Measurements from ENCODE around the gene USP31.
A peak's percentile ranks its signal among the peaks of the same experiment; 100 is the strongest.

The USP31 gene, protein sequence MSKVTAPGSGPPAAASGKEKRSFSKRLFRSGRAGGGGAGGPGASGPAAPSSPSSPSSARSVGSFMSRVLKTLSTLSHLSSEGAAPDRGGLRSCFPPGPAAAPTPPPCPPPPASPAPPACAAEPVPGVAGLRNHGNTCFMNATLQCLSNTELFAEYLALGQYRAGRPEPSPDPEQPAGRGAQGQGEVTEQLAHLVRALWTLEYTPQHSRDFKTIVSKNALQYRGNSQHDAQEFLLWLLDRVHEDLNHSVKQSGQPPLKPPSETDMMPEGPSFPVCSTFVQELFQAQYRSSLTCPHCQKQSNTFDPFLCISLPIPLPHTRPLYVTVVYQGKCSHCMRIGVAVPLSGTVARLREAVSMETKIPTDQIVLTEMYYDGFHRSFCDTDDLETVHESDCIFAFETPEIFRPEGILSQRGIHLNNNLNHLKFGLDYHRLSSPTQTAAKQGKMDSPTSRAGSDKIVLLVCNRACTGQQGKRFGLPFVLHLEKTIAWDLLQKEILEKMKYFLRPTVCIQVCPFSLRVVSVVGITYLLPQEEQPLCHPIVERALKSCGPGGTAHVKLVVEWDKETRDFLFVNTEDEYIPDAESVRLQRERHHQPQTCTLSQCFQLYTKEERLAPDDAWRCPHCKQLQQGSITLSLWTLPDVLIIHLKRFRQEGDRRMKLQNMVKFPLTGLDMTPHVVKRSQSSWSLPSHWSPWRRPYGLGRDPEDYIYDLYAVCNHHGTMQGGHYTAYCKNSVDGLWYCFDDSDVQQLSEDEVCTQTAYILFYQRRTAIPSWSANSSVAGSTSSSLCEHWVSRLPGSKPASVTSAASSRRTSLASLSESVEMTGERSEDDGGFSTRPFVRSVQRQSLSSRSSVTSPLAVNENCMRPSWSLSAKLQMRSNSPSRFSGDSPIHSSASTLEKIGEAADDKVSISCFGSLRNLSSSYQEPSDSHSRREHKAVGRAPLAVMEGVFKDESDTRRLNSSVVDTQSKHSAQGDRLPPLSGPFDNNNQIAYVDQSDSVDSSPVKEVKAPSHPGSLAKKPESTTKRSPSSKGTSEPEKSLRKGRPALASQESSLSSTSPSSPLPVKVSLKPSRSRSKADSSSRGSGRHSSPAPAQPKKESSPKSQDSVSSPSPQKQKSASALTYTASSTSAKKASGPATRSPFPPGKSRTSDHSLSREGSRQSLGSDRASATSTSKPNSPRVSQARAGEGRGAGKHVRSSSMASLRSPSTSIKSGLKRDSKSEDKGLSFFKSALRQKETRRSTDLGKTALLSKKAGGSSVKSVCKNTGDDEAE (N-terminal part only)

DNA sequence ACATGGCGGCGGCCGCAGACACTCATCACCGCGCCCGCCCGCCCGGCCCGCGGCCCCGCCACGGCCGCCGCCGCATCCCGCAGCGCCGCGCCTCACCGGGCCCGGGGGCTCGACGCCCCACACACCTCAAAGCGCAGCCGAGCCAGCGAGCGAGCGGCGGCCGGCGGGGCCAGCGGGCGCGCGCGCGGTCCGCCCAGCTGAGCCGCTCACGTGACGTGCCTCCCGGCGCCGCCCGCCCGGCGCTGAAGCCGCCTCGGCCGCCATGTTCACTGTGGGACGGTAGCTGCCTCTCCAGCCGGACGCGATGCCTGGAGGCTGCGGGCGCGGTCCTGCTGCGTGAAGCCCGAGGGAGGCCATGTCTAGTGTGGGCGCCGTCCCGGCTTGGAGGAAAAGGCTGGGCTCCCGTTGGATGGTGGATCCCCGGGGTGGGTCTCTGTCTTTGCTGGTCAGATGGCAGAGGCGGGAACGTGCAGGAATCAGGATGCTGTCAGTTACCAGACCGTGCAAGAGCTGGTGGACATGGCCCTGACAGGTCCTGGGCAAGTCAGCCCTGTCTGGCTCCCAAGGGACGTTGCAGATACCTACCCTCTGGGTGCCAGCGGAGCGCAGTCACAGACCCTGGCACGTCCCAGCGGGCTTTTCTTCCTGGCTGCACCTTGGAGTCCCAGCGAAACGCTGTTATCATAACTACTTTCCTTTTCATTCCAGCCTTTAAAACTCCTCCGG, at the start of gene USP31:
Gene USP31, minus strand, starts transcription at position 186 of the 726 bp plus-strand sequence. Its CDS starts 182 bp downstream, at position 4.
- no peaks in the 10 kb centered on the region for H3K36me3 ChIP-seq (ENCODE audit: control insufficient read depth in 5 of 5, insufficient read depth in 5 of 5, low read length in 5 of 5)
- peaks cover 4 to 36% (median 28%) of the 10 kb centered on the region in 5 donors for H3K4me1 ChIP-seq (ENCODE audit: control insufficient read depth in 5 of 5, insufficient read depth in 5 of 5, low read length in 5 of 5)
- H3K27ac ChIP-seq (ENCODE audit: low read depth, low read length), result peak within 1 kb of the TSS; percentile 50
- peaks cover 0 to 3% (median 0%) of the 10 kb centered on the region in 5 donors for H3K27me3 ChIP-seq (ENCODE audit: control insufficient read depth in 5 of 5, insufficient read depth in 4 of 5, low read length in 5 of 5)
- peak within 1 kb of the TSS in 4 of 5 donors; percentile 57 to 77 (median 71) for H3K9ac ChIP-seq (ENCODE audit: low read length in 5 of 5)
- H3K9me3 ChIP-seq (ENCODE audit: control insufficient read depth in 5 of 5, low read length in 5 of 5), result no peaks in the 10 kb centered on the region
- peak within 1 kb of the TSS; percentile 75 to 84 (median 79) for H3K4me3 ChIP-seq (ENCODE audit: low read depth in 1 of 5, low read length in 5 of 5)

GRCh38 chr16:23196539-23196938, 47.3 kb upstream of the USP31 start:
- no peaks in the 10 kb centered on the region for H3K27me3 ChIP-seq (ENCODE audit: control insufficient read depth in 5 of 5, insufficient read depth in 4 of 5, low read length in 5 of 5)

GRCh38 chr16:23195366-23195978, 46.2 kb upstream of the USP31 start:
- Histone ChIP-seq H3K36me3 (ENCODE audit: control insufficient read depth in 5 of 5, insufficient read depth in 5 of 5, low read length in 5 of 5) (no peaks in the 10 kb centered on the region), H3K9me3 (ENCODE audit: control insufficient read depth in 5 of 5, low read length in 5 of 5) (no peaks in the 10 kb centered on the region), H3K4me1 (ENCODE audit: control insufficient read depth in 5 of 5, insufficient read depth in 5 of 5, low read length in 5 of 5) (peaks cover 0 to 21% (median 15%) of the 10 kb centered on the region in 5 donors), H3K4me3 (ENCODE audit: low read depth in 1 of 5, low read length in 5 of 5) (no peak overlapping the region), H3K9ac (ENCODE audit: low read length in 5 of 5) (peak overlapping the region in 1 of 5 donors; percentile 35), H3K27ac (ENCODE audit: low read depth, low read length) (no peak overlapping the region), H3K27me3 (ENCODE audit: control insufficient read depth in 5 of 5, insufficient read depth in 4 of 5, low read length in 5 of 5) (no peaks in the 10 kb centered on the region)

More at GRCh38 chr16:23196539-23196938, 47.3 kb upstream of the USP31 start:
- no peaks in the 10 kb centered on the region for H3K9me3 ChIP-seq (ENCODE audit: control insufficient read depth in 5 of 5, low read length in 5 of 5)
- H3K4me1 ChIP-seq (ENCODE audit: control insufficient read depth in 5 of 5, insufficient read depth in 5 of 5, low read length in 5 of 5), result peaks cover 0 to 21% (median 15%) of the 10 kb centered on the region in 5 donors
- no peak overlapping the region for H3K27ac ChIP-seq (ENCODE audit: low read depth, low read length)
- H3K4me3 ChIP-seq (ENCODE audit: low read depth in 1 of 5, low read length in 5 of 5), result no peak overlapping the region
- H3K36me3 ChIP-seq (ENCODE audit: control insufficient read depth in 5 of 5, insufficient read depth in 5 of 5, low read length in 5 of 5), result no peaks in the 10 kb centered on the region
- H3K9ac ChIP-seq (ENCODE audit: low read length in 5 of 5), result no peak overlapping the region

DNA sequence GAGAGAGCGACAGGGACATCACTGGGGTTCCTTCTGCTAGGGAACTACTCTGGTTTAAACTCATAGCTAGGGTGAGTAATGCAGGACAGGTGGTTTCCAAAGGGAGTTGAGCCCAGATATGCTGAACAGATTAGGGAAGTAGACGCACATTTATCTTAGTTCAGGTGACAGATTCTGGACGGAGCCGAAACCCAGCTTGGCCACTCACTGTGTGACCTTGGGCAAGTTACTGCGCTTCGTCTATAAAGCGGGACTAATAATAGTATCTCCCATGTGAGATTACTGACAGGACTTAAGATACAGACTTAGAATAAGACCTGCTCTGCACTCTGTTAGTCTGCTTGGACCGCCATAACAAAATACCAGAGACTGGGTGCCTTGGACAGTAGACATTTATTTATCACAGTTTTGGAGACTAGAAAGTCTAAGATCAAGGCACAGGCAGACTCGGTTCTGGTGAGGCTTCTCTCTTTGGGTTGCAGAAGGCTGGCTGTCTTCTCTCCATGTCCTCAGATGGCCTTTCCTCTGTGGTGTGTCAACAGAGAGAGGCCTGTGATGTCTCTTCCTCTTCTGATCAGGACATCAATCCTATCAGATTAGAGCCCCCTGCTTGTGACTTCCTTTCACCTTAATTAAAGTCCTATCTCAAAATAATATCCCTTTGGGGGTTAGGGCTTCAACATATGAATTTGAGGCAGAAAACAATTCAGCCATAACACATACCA, 45.4 kb upstream of the USP31 start:
- Histone ChIP-seq H3K36me3 (ENCODE audit: control insufficient read depth in 5 of 5, insufficient read depth in 5 of 5, low read length in 5 of 5) (no peaks in the 10 kb centered on the region), H3K27me3 (ENCODE audit: control insufficient read depth in 5 of 5, insufficient read depth in 4 of 5, low read length in 5 of 5) (no peaks in the 10 kb centered on the region), H3K9me3 (ENCODE audit: control insufficient read depth in 5 of 5, low read length in 5 of 5) (no peaks in the 10 kb centered on the region), H3K9ac (ENCODE audit: low read length in 5 of 5) (peak overlapping the region in 2 of 5 donors; percentile 35 to 53), H3K27ac (ENCODE audit: low read depth, low read length) (no peak overlapping the region), H3K4me1 (ENCODE audit: control insufficient read depth in 5 of 5, insufficient read depth in 5 of 5, low read length in 5 of 5) (peaks cover 0 to 21% (median 15%) of the 10 kb centered on the region in 5 donors), H3K4me3 (ENCODE audit: low read depth in 1 of 5, low read length in 5 of 5) (no peak overlapping the region)

- H3K27me3 ChIP-seq (ENCODE audit: control insufficient read depth in 5 of 5, insufficient read depth in 4 of 5, low read length in 5 of 5), result peaks cover 6 to 18% (median 14%) of the 10 kb centered on the region in 5 donors
- no peaks in the 10 kb centered on the region for H3K4me1 ChIP-seq (ENCODE audit: control insufficient read depth in 5 of 5, insufficient read depth in 5 of 5, low read length in 5 of 5)
- H3K9ac ChIP-seq (ENCODE audit: low read length in 5 of 5), result no peak overlapping the region
- no peak overlapping the region for H3K27ac ChIP-seq (ENCODE audit: low read depth, low read length)
- H3K4me3 ChIP-seq (ENCODE audit: low read depth in 1 of 5, low read length in 5 of 5), result no peak overlapping the region
- no peaks in the 10 kb centered on the region for H3K9me3 ChIP-seq (ENCODE audit: control insufficient read depth in 5 of 5, low read length in 5 of 5)
- no peaks in the 10 kb centered on the region for H3K36me3 ChIP-seq (ENCODE audit: control insufficient read depth in 5 of 5, insufficient read depth in 5 of 5, low read length in 5 of 5)
These were observed 39.7 kb upstream of the USP31 start for GRCh38 chr16:23188911-23189310.

GRCh38 chr16:23187341-23187740, 38.1 kb upstream of the USP31 start:
- no peak overlapping the region for H3K9ac ChIP-seq (ENCODE audit: low read length in 5 of 5)
- H3K4me3 ChIP-seq (ENCODE audit: low read depth in 1 of 5, low read length in 5 of 5), result no peak overlapping the region
- peaks cover 0 to 10% (median 8%) of the 10 kb centered on the region in 5 donors for H3K4me1 ChIP-seq (ENCODE audit: control insufficient read depth in 5 of 5, insufficient read depth in 5 of 5, low read length in 5 of 5)
- H3K36me3 ChIP-seq (ENCODE audit: control insufficient read depth in 5 of 5, insufficient read depth in 5 of 5, low read length in 5 of 5), result no peaks in the 10 kb centered on the region
- H3K9me3 ChIP-seq (ENCODE audit: control insufficient read depth in 5 of 5, low read length in 5 of 5), result no peaks in the 10 kb centered on the region
- peaks cover 19 to 31% (median 24%) of the 10 kb centered on the region in 5 donors for H3K27me3 ChIP-seq (ENCODE audit: control insufficient read depth in 5 of 5, insufficient read depth in 4 of 5, low read length in 5 of 5)
- no peak overlapping the region for H3K27ac ChIP-seq (ENCODE audit: low read depth, low read length)

- H3K27me3 ChIP-seq (ENCODE audit: control insufficient read depth in 5 of 5, insufficient read depth in 4 of 5, low read length in 5 of 5), result peaks cover 21 to 31% (median 26%) of the 10 kb centered on the region in 5 donors
- no peak overlapping the region for H3K4me3 ChIP-seq (ENCODE audit: low read depth in 1 of 5, low read length in 5 of 5)
- H3K4me1 ChIP-seq (ENCODE audit: control insufficient read depth in 5 of 5, insufficient read depth in 5 of 5, low read length in 5 of 5), result peaks cover 0 to 14% (median 12%) of the 10 kb centered on the region in 5 donors
- no peak overlapping the region for H3K9ac ChIP-seq (ENCODE audit: low read length in 5 of 5)
- H3K9me3 ChIP-seq (ENCODE audit: control insufficient read depth in 5 of 5, low read length in 5 of 5), result no peaks in the 10 kb centered on the region
- H3K36me3 ChIP-seq (ENCODE audit: control insufficient read depth in 5 of 5, insufficient read depth in 5 of 5, low read length in 5 of 5), result no peaks in the 10 kb centered on the region
- H3K27ac ChIP-seq (ENCODE audit: low read depth, low read length), result no peak overlapping the region
These were observed 36.9 kb upstream of the USP31 start for GRCh38 chr16:23186171-23186570.

GRCh38 chr16:23185656-23186055, 36.4 kb upstream of the USP31 start:
- Histone ChIP-seq H3K27me3 (ENCODE audit: control insufficient read depth in 5 of 5, insufficient read depth in 4 of 5, low read length in 5 of 5) (peaks cover 21 to 31% (median 28%) of the 10 kb centered on the region in 5 donors), H3K4me3 (ENCODE audit: low read depth in 1 of 5, low read length in 5 of 5) (no peak overlapping the region)

More at GRCh38 chr16:23185656-23186055, 36.4 kb upstream of the USP31 start:
- Histone ChIP-seq H3K27ac (ENCODE audit: low read depth, low read length) (no peak overlapping the region), H3K36me3 (ENCODE audit: control insufficient read depth in 5 of 5, insufficient read depth in 5 of 5, low read length in 5 of 5) (no peaks in the 10 kb centered on the region), H3K9ac (ENCODE audit: low read length in 5 of 5) (no peak overlapping the region), H3K4me1 (ENCODE audit: control insufficient read depth in 5 of 5, insufficient read depth in 5 of 5, low read length in 5 of 5) (peaks cover 0 to 14% (median 12%) of the 10 kb centered on the region in 5 donors), H3K9me3 (ENCODE audit: control insufficient read depth in 5 of 5, low read length in 5 of 5) (no peaks in the 10 kb centered on the region)

Measured in subcutaneous abdominal adipose tissue (tissue), 5 donors.